DMS53 treated with DMSO at 0.1 percent for 48 hours (cell line): ENCODE results near the gene MASP1.

Source experiments
- DNase-seq: peaks from one replicate; lab custom pipeline; 2025; ENCODE audit not compliant: unreplicated experiment; lab: John Stamatoyannopoulos, UW

The MASP1 gene

DNA sequence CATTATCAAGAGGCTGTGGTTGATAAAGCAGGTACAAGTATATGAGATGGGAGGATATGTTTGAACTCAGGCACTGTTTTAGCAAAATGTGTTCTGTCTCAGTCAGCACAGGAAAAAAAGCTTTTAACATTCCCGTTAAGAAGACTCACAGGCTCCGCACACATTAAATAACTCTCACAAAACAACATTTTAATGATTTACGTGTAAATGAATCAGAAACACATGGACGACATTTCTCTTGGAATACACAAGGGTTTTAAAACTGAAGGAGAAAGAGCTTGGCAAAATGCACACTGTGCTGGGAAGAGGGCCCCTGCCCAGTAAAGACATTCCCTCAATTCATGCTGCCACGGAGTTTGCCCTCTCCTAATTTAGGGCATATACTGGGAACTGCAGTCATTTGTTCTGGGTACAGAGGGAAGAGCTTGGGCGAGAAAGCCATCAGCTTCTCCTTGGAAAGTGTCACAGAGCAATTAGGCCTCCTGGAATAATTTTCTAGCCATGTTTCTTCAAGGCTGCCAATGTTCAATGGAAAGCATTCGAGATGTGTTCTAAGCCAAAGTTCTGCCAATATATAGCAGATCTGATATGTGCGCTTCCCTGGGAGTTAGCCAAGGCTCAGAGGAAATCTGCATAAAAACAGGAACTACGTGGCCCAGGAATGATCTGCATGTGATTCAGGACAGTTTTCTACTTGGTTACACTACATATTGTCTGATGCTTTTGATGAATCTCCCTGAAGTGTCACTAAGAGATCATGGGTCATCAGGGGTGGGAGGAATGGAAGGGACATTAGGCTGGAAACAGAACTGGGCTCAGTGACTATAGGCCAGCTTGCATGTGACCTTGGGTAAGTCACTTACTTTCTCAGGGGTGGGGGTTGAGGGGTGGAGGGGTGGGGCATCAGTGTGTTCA lies 2.2 kb upstream of the MASP1 start:
- DNase-seq: no peak

DNA sequence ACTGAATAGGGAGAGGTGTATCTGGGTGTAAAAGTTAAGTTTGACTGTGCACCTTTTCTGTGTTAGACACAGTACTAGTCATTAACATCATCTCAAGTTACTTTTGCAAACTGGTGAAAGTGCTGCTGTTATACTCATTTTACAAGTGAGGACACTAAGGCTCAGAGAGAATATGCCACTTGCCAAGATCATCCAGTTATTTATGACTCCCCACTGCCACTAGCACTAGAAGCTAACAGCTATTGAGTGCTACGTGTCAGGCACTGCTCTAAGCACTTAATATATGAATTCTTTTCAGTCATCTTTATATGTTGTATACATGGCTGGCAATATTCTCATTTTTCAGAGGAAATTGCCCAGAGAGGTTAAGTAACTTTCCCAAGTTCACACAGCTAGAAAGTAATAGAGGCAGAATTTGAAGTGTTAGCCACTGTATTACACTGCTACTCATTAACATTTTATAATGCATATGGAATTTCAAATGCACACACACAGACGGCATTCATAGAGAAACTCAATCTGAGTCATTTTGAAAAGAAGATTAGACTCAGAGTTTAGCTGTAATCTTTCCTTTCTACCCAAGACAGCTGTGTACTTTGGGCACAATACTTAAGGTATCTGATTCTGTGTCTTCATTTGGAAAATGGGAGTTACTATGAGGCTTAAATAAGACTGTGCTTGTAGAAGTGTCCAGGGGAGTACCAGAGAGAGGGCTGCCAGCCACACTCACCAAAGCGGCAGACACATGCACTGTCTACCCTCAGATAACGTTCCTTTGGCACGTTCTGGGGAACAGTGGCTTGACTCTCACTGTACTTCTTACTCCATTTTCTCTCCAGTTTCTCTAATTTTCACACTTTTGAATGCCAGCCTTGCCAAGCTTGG lies 1.3 kb upstream of the MASP1 start:
- no peak for DNase-seq

DNA sequence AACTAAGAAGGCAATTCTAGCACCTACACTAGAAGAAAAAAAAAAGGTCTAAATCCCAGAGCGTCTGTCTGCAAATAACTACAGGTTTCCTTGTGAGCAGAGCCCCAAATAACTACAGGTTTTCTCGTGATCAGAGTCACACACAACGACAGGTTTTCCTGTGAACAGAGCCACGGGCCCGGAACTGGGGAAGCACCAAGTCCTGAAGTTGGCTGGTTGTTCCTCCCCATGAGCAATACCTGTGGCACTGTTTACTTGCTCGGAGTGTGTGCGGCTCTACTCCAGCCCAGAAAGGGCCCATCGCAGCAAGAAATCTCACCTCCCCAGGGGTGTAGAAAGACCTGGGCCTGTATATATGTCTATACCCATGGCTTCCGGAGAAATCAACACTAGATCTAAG lies 644 bp upstream of the MASP1 start:
- no peak for DNase-seq

DNA sequence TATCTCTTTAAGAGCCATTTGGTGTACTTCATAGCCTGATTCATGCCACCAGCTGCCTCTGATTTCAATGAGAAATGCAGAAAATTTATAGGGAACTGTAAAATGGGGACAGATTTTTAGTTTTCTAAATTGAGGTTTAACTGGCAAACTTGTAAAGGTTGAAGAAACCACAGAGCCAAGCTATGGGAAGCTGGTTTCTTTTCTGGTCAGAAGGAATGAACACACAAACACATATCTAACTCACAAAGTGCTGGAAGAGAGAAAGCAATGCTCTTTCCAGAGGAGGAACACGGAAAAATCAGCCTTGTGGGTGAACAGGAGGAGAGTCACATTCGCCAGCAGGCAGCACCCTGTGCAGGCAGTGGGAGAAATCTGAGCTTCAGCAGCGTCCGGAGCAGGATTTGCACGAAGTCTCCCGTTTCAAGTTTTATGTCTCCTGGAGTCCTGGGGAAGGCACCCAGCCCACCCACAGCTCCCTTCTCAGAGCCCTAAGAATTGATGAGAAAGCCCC lies 481 bp downstream of the MASP1 start:
- no peak for DNase-seq

DNA sequence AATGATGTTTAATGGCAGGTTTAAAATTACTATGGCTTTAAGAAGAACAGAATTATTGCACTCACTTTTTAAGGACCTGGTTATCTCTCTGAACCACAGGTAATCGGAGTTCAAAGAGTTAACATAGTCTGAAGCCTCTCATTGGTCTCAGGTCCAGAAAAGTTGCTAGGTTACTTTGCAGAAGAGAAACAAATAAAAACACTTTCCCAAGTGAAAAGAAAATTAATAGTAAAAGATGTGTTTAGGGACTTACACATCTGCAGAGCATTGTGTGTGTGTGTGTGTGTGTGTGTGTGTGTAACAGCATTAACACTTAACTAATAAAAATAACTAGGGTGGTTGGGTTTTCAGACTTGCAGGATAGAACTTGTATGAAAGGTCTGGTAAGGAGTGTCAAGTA lies 1.0 kb downstream of the MASP1 start:
- no peak for DNase-seq

DNA sequence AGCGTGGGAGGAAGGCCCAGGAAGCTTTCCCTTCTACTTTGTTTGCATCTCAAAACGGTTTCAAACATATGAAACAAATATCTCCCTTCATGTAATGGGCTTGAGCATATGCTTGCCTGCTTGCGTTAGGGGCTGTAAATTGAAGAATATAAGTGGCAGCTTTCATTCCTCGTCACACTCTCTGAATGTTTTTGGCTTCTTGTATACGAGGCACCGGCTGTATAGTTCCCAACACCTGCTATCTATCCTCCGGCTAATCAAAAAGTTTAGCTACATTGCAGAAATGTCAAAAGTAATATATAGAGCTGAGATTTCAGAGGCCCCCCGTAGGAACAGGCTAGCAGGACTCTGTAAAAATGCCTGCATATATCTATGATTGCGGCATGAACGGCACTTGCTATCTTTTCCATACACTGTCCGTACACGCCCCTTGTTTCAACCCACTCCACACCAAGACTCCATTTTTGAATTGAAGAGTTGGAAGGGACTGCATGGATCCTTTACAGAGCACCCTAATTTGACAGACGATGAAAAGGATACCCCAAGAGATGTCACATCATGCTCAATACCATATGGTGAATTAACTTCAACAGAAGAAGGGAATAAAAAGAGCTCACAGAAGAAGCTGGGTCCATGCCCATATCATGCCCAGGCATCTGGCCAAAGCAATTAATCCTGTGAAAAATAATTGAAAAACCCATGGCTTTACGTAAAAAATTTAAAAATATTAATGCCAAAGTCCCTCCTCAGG lies 2.5 kb downstream of the MASP1 start:
- DNase-seq: no peak

DNA sequence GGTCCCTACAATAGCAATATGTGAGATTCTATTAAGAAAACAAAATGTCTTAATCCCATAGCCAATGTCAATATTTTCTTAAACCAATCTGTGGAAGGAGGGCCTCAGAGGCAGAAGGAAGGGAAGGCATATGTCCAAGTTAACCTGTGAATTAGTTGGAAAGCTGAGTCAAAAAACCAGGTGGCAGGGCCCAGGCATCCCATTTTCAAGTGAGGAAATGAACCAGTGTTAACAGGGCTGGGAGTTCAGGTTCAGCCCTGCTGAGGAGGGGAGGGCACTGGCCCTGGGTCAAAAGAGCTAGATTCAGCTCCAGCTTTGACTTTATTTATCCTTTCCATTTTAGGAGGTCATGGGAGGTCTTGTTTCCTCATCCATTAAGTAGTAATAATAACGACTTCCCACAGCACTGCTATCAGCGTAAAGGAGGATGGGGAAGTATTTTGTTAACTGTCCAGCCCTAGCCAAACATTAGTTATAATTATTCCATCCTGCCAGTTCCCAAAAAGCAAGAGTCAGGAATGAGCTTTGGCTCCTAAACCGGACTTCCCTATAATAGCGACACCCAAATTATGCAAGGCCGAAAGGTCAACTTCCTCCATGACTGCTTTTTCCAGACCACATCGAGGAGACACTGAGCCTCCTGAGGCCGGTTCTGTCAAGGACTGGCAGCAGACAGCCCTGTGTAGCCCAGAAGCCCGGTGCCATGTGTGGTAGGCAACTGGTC lies 3.2 kb downstream of the MASP1 start:
- DNase-seq: no peak

DNA sequence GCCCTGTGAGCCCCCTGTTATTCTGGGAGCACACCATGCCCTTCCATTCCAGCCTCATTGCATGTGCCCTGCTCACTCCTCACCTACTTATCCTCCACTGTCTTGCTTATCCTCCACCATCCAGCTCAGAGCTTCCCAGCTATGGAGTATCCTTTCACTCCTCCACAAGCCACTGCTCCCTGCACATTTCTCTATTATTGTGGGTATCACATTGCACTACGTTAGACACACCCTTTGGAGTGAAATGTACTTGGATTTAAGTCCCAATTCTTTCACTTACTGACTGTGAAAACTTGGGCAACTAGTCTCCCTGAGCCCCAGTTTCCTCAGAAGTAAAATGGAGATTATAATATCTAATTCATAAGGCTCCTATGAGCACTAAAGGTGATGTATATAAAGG lies 4.3 kb downstream of the MASP1 start:
- DNase-seq: no peak

DNA sequence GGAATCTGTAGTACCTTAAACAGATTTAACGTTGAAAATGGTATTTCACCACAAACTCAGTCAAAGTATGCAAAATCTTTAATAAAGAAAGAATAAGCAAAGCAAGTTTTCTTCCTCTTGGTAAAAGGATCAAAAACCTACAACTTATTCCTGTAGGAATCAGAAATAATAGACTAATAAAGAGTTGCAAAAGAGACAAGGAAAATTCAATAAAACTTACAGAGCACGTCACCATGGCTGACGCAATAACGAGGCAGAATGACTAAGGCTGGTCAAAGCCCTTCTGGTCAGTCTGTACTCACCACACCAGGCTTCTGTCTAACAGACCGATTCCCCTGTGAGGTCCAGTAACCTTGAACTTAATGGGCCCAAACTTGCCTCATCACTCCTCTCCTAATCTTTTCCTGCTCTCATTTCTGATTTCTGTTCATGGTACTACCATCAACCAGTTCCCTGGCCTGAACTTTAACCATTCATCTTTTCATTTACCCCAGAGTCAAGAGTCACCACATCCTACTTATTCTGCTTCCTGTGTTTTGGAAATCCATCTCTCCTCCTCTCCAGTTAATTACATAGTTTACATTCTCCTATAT lies 5.0 kb downstream of the MASP1 start:
- no peak for DNase-seq

DNA sequence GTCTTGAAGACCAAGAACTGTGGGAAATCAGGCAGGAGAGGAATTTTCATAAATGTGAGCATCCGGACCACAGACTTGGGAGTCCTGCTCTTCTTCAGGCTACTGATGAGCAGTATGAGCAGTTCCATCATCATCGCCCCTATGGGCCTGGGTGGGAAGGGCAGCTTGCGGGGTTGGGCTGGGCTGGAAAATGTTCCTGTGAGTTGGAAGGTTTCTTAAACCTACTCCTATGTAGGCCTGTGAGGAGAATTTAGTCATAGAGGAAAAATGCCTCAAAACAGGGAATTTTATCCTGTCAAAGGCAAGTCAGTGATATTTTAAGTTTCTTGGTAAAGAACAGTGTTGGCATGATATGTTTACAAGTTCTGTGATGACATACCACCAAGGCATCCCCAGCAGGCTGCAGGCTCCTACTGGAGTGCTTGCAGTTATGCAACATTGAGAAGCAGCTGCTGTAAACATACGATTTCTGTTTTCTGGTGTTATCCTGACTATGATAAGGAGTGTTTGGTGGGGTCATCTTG lies 10.3 kb downstream of the MASP1 start:
- DNase-seq: no peak

DNA sequence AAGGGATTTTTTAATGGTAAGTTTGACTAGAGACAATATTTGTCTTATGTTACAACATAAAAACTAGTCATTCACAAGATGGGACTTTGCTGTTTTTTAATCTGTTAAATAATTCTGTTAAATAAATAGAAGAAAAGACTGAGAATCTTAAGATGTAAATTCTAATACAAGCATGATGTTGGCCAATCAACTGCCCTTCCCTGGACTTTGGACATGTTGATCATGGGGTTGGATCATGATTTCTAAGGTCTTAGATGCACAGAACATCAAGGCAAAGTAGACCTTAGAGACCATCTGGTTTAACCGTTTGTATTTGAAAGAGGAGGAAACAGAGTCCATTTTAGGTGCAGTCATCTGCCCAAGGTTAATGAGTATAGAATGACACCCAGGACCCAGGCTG lies 10.9 kb downstream of the MASP1 start:
- no peak for DNase-seq

DNA sequence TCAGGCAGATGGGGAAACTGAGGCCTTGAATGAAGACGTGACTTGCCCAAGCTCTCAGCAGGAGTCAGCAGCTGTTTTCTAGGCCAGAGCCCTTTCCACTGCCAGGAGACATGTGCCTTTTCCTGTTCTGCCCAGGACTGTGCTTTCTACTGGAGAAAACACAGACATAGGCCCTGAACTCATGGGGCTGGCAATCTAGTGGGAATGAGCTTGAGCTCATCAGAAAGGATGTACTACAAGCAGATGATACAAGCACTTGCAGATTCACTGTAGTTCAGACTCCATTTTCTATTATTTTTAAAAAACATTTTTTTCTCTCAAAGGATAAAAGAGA lies 14.4 kb downstream of the MASP1 start:
- DNase-seq: no peak

DNA sequence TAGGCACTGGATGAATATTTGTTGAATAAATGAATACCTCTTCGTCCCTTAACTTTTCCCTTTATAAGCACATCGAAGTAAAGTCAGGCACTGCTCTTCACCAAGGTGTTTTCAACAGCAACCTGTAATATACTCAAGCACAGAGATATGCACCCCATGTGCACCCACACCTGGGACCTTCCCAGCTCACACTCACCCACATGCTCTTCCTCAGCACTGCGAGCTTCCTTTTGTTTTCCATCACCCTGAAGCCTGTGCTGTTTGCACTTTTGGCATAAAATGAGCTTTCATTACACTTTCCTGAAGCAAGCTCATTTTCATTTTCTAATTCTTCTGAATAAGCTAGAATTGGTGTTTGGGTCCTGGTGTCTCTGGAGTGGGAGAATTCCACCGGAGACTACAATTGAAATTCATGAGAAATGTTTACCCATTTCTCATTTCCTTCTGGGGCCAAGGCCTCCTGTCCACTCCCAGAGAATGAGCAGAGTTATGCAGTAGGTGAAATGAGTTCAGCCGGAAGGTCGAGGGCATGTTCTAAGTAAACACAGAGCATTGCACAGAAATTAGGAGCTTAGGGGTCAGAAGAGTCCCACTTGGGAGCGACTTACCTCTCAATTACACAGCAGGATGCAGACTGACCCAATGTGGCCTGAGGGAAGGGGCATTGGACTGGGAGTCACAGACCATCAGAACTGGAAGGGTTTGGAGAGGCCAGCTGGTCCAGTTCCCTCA lies 15.0 kb downstream of the MASP1 start:
- no peak for DNase-seq

DNA sequence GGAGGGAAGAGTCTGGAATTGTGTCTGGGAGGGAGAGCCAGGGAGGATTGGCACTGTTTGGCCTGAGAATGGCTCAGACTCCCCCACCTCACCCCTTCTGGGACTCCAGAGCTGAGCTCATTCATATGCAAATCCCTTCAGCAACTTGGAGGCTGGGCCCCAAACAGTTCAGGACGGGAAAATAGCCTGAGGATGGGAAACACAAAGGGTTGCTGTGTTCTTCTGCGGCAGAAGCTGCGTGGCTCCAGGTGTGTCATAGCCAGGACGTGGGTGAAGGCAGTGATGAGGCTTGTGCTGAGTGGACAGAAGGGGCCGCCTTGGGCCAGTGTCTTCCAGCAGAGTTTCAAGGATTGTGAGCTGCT lies 16.6 kb downstream of the MASP1 start:
- no peak for DNase-seq

DNA sequence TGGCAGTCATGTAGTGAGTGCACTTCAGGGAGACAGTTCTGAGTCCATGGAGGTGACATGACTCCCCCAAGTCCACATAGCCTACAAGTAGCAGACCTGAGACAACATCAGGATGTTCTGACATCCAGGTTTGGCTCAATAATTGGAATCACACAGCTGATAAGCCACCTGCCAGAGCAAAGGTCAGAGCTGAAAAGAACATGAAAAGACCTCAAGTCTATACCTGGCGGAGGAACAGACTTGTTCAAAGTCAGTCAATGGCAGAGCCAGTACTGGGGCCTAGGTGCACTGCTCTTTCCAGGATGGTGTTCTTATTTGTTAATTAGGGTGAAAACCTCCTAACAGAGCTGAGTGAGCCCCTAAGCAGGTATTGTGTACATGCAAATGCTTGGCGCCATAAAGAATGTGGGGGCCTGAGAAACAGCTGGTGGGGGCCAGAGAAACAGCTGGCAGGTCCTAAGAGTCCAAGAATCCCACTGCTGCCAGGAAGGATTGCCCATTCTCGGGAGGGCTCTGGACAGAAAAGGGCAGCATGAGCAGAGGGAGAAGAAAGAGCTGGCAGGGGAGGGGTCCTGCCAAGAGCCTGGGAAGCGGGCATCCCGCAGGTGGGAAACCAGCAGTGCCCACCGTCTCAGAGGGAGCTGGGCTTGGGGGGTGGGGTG lies 17.1 kb downstream of the MASP1 start:
- DNase-seq: no peak

DNA sequence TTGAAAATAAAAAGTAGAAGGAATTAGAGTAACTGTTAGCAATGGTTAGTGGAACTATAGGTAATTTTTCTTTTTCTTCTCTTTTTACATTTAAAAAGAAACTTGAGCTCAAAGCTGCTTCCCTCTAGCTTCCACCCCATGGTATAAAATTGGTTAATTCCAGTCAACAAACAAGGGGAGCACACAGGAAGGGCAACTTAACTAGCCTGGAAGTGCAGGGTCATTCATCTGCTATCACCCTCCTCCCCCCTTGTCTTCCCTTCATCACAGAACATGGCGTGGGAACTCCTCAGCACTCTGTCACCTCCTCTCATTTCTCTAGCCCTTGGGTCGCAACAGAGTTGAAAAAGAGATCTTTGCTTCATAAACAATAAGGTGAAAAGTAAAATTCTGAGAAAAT lies 20.0 kb downstream of the MASP1 start:
- DNase-seq: no peak

DNA sequence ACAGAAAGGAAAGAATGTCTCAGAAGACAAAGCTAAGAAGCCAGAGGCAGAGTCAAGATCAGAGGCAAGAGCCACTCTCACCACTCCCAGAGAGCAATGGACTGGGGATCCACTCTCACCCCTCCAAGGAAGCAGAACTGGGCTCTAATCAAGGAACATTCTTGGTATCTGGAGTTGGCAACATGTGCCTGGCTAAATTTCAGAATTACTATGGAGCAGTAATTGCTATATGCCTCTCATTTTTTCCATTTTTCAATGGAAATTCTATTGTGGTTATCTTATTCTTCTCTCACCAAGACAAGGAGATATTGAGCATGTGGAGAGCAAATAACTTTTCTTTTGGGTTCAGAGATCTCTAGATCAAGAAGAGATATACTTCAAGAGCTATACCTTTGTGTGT lies 22.1 kb downstream of the MASP1 start:
- no peak for DNase-seq

DNA sequence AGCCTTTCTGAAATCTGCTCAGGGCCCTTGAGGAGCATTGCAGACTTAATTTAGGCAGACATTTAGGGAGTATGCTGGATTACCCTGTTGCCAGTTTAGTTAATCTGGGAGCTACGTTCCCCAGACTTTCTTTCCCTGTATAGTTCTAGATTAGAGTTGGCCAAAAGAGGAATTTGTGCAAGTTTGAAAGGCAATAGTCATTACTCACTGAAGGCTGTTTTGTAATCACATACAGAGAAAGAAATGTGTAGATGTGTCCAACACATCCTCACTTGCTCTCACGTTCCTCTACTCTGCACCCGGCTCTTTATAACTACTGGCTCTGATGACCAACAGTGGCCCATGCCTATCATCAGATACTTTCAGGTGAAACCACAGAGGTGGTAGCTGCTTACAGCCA lies 24.2 kb downstream of the MASP1 start:
- DNase-seq: no peak

DNA sequence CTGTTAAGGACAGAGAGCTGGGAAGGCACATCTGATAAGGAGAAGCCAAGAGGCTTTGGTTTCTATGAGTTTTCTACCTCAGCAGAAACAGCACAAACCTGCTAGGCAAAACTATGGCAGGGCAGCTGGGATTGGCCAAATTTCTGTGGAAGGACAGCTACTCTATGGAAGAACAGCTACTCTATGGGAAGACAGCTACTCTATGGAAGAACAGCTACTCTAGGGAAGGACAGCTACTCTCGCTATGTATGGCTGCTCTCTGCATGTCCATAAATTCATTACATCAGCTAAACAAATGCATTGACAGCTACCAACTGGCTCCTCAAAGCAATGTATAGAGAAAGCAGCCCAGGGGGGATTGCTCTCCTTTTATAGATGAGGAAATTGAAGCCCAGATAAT lies 24.8 kb downstream of the MASP1 start:
- DNase-seq: no peak
